Tibial artery (tissue), 4 donors: ENCODE measurements around the gene SEMA5A.

ENCODE experiments used
- DNase-seq, 2 donors: peaks; one replicate each; pipeline ENCODE4 v3.0.0-alpha.2; 2019
- H3K27ac ChIP-seq, 2 donors: fragments of 200-600 bp; sonication (generic) in 1 of 2; 1 replicate in 1 of 2; 2 replicates in 1 of 2; pipeline ENCODE4 v1.5.1; 2018 to 2019; ENCODE audit warnings: mild to moderate bottlenecking in 1 of 2
- H3K27me3 ChIP-seq, 2 donors: fragments of 200-600 bp; sonication (generic) in 1 of 2; one replicate each; pipeline versions ENCODE4 v1.5.1 to v1.6.0; 2016 to 2019
- H3K36me3 ChIP-seq, 3 donors: fragments of 200-600 bp; sonication (generic) in 2 of 3; one replicate each; pipeline ENCODE4 v1.5.1; 2016 to 2019; ENCODE audit warnings: mild to moderate bottlenecking in 2 of 3
- H3K4me1 ChIP-seq, 4 donors: fragments of 200-600 bp; sonication (generic) in 2 of 4; 1 replicate in 3 of 4; 2 replicates in 1 of 4; pipeline ENCODE4 v1.5.1; 2016 to 2019
- H3K4me3 ChIP-seq, 2 donors: fragments of 200-600 bp; sonication (generic) in 1 of 2; 1 replicate in 1 of 2; 2 replicates in 1 of 2; pipeline ENCODE4 v1.5.1; 2018 to 2019; ENCODE audit warnings: mild to moderate bottlenecking in 2 of 2
- H3K9me3 ChIP-seq, 3 donors: fragments of 200-600 bp; sonication (generic) in 1 of 3; one replicate each; pipeline ENCODE4 v1.5.1; 2016 to 2019
- CTCF ChIP-seq, 2 experiments: fragments of 200-600 bp in 1 of 2; fragments of 450-650 bp in 1 of 2; IDR thresholded peaks; one replicate each; pipeline ENCODE4 v1.5.1; 2017 to 2019; ENCODE audit warnings: antibody characterized with exemption in 2 of 2, mild to moderate bottlenecking in 1 of 2, moderate library complexity in 1 of 2
- intact Hi-C: fragments of 100-400 bp; cut with DNase I; formaldehyde crosslinking; loops from one replicate; pipeline ENCODE4 v1.15.0; 2023; ENCODE audit warnings: low total_unique reads

The SEMA5A gene

GRCh38 chr5:9035346-9035745 is 510.5 kb downstream of the SEMA5A start:
- no peak for DNase-seq
- Histone ChIP-seq H3K36me3 (no peaks in the 10 kb centered on the region), H3K27me3 (no peaks in the 10 kb centered on the region), H3K27ac (no peak overlapping the region), H3K9me3 (no peaks in the 10 kb centered on the region), H3K4me1 (no peaks in the 10 kb centered on the region), H3K4me3 (no peak overlapping the region)
- intact Hi-C loops = no loop called here
- TF ChIP-seq CTCF (IDR thresholded peaks at IDR 0.05) = no peak

- no peaks in the 10 kb centered on the region for H3K4me1 ChIP-seq
- no peaks in the 10 kb centered on the region for H3K9me3 ChIP-seq
- intact Hi-C loops = no loop called here
- no peak for TF ChIP-seq CTCF (IDR thresholded peaks at IDR 0.05)
- no peak overlapping the region for H3K4me3 ChIP-seq
- DNase-seq = no peak
- H3K36me3 ChIP-seq = no peaks in the 10 kb centered on the region
- no peak overlapping the region for H3K27ac ChIP-seq
- no peaks in the 10 kb centered on the region for H3K27me3 ChIP-seq
Measured at GRCh38 chr5:9034649-9035048, 511.2 kb downstream of the SEMA5A start.

- H3K27me3 ChIP-seq = no peaks in the 10 kb centered on the region
- no peak overlapping the region for H3K27ac ChIP-seq
- H3K4me3 ChIP-seq = no peak overlapping the region
- no peak for TF ChIP-seq CTCF (IDR thresholded peaks at IDR 0.05)
- DNase-seq = no peak
- intact Hi-C loops = no loop called here
- no peaks in the 10 kb centered on the region for H3K9me3 ChIP-seq
- no peaks in the 10 kb centered on the region for H3K36me3 ChIP-seq
- H3K4me1 ChIP-seq = no peaks in the 10 kb centered on the region
Measured at GRCh38 chr5:9033524-9033923, 512.4 kb downstream of the SEMA5A start.

- Histone ChIP-seq H3K27me3 (no peaks in the 10 kb centered on the region), H3K4me3 (no peak overlapping the region), H3K4me1 (no peaks in the 10 kb centered on the region), H3K36me3 (no peaks in the 10 kb centered on the region), H3K27ac (no peak overlapping the region), H3K9me3 (peaks cover 0 to 21% (median 14%) of the 10 kb centered on the region in 3 donors)
- no peak for DNase-seq
- no peak for TF ChIP-seq CTCF (IDR thresholded peaks at IDR 0.05)
- intact Hi-C loops = no loop called here
Measured at GRCh38 chr5:9025942-9026341, 519.9 kb downstream of the SEMA5A start.

GRCh38 chr5:9020996-9021395 is 524.9 kb downstream of the SEMA5A start:
- intact Hi-C loops = no loop called here
- Histone ChIP-seq H3K9me3 (peaks cover 0 to 14% (median 14%) of the 10 kb centered on the region in 3 donors), H3K27ac (no peak overlapping the region), H3K36me3 (no peaks in the 10 kb centered on the region), H3K4me1 (no peaks in the 10 kb centered on the region), H3K27me3 (no peaks in the 10 kb centered on the region), H3K4me3 (no peak overlapping the region)
- no peak for DNase-seq
- no peak for TF ChIP-seq CTCF (IDR thresholded peaks at IDR 0.05)

- no peak for TF ChIP-seq CTCF (IDR thresholded peaks at IDR 0.05)
- Histone ChIP-seq H3K4me3 (no peak overlapping the region), H3K27ac (no peak overlapping the region), H3K9me3 (no peaks in the 10 kb centered on the region), H3K27me3 (no peaks in the 10 kb centered on the region), H3K36me3 (no peaks in the 10 kb centered on the region), H3K4me1 (no peaks in the 10 kb centered on the region)
- intact Hi-C loops = no loop called here
- DNase-seq = no peak
Measured at GRCh38 chr5:9015937-9016270, 530.0 kb downstream of the SEMA5A start.
